Uterus (tissue), 2 donors: Measurements from ENCODE around the gene TTLL3.

ENCODE experiments used
- POLR2A ChIP-seq, 2 donors: fragments of 450-650 bp; IDR thresholded peaks; one replicate each; pipeline ENCODE4 v1.6.1; 2016; ENCODE audit warnings: antibody characterized with exemption in 2 of 2, mild to moderate bottlenecking in 1 of 2, moderate library complexity in 1 of 2
- TF ChIP-seq, protein P1 (sequence below), 4 experiments: fragments of 200-600 bp in 2 of 4; fragments of 450-650 bp in 2 of 4; sonication (generic) in 2 of 4; IDR thresholded peaks; one replicate each; pipeline ENCODE4 v1.5.1; 2016 to 2019; ENCODE audit warnings: antibody characterized with exemption in 4 of 4, mild to moderate bottlenecking in 2 of 4, moderate library complexity in 1 of 4

DNA sequence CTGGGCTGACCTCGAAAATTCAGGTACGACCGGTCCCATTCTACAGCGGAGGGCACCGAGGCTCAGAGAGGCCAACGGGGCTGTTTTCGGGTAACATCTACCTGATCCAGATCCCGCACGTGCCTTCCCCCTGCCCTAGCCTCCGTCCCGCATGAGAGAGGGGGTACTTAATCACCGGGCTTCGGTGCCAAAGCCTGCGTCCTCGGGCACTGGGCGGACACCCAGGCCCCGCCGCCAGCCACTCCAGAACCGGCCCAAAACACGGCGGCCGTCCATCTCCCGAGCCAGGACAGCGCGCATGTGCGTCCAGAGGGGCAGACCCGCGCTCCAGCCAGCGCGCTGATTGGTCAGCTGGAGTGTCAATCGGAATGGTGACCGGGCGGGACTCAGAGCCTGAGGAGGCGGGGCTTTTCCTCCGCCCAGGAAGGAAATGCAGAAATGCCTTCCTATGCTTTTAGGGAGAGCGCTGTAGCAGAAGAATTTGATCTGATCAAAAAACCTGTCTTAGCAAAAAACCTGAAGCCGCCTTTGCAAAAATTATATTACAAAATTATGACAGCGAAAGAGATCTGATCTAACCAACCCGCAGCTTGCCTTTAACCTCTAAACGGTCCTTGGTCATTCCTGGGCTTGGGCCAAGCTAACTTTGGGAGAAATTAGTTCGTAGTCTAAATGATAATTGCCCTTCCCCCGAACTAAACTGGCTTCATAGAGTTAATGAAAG lies 33.8 kb downstream of the TTLL3 start, which contains the start of gene RPUSD3:
- TF ChIP-seq, protein P1, sequence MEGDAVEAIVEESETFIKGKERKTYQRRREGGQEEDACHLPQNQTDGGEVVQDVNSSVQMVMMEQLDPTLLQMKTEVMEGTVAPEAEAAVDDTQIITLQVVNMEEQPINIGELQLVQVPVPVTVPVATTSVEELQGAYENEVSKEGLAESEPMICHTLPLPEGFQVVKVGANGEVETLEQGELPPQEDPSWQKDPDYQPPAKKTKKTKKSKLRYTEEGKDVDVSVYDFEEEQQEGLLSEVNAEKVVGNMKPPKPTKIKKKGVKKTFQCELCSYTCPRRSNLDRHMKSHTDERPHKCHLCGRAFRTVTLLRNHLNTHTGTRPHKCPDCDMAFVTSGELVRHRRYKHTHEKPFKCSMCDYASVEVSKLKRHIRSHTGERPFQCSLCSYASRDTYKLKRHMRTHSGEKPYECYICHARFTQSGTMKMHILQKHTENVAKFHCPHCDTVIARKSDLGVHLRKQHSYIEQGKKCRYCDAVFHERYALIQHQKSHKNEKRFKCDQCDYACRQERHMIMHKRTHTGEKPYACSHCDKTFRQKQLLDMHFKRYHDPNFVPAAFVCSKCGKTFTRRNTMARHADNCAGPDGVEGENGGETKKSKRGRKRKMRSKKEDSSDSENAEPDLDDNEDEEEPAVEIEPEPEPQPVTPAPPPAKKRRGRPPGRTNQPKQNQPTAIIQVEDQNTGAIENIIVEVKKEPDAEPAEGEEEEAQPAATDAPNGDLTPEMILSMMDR (IDR thresholded peaks at IDR 0.05), result peak in 2 of 4 experiments; percentile 14 to 25
- TF ChIP-seq POLR2A (IDR thresholded peaks at IDR 0.05), result peak; percentile 73 to 78
